GM12878 (cell line): ENCODE data around the gene CCR2. TPM values are rescaled to one million over a fixed set of nuclear protein-coding genes. Genes with fewer than 3 reads are reported as not detected.

Experiments
- ATAC-seq: fragments of 200-7000 bp; cut with Tn5 transposase; 3 replicates; pipeline ENCODE4 v1.9.1; 2020; ENCODE audit warnings: mild to moderate bottlenecking, moderate library complexity
- BruUV-seq: library from RNA; stranded (reverse); fragments of 400-500 nt; replicated peaks from 2 replicates; lab custom pipeline; 2021; lab: Mats Ljungman, UMichigan
- CTCF ChIA-PET: fragments of 300-600 bp; sonication (Branson Sonifier 250); formaldehyde crosslinking; extraction: SDS; loops from one replicate; lab custom pipeline; 2021; ENCODE audit warnings: inconsistent platforms; lab: Yijun Ruan, JAX
- POLR2A ChIA-PET: fragments of 350-600 bp; formaldehyde crosslinking; extraction: SDS; loops from one replicate; lab custom pipeline; 2021; ENCODE audit warnings: inconsistent platforms; lab: Charles Lee
- RAD21 ChIA-PET: fragments of 300-600 bp; sonication (Branson Sonifier 250); formaldehyde crosslinking; loops from one replicate; lab custom pipeline; 2023; ENCODE audit warnings: antibody characterized with exemption; ENCODE audit not compliant: unreplicated experiment; lab: Charles Lee
- SMC1A ChIA-PET: fragments of 300-600 bp; sonication (Branson Sonifier 250); formaldehyde crosslinking; loops from one replicate; lab custom pipeline; 2023; ENCODE audit not compliant: unreplicated experiment, uncharacterized antibody; lab: Charles Lee
- DNase-seq: peaks from one replicate; pipeline ENCODE4 v3.0.0-alpha.2; 2011; ENCODE audit warnings: low read depth, low spot score
- FAIRE-seq: peaks from 3 replicates; lab custom pipeline; 2011; peaks lifted over from hg19 to GRCh38; lab: Jason Lieb, UNC
- H2AFZ ChIP-seq: 2 replicates; pipeline ENCODE4 v1.6.0; 2011; ENCODE audit warnings: low read depth, low read length, control low read depth; ENCODE audit not compliant: control insufficient read depth
- H3K27ac ChIP-seq: 2 replicates; pipeline ENCODE4 v1.5.1; 2011; ENCODE audit warnings: control low read depth; ENCODE audit not compliant: control insufficient read depth, insufficient read depth
- H3K27me3 ChIP-seq, 2 experiments: replicated peaks in 1 of 2; 2 replicates each; pipeline versions ENCODE4 v1.6.0 to v1.6.1; 2011; ENCODE audit warnings: low read length in 1 of 2; ENCODE audit not compliant: control insufficient read depth in 2 of 2, insufficient read depth in 2 of 2
- H3K36me3 ChIP-seq, 2 experiments: 2 replicates each; pipeline ENCODE4 v1.5.1; 2011; ENCODE audit warnings: low read length in 1 of 2; ENCODE audit not compliant: control insufficient read depth in 2 of 2, insufficient read depth in 2 of 2
- H3K4me1 ChIP-seq: 2 replicates; pipeline ENCODE4 v1.6.1; 2011; ENCODE audit warnings: mild to moderate bottlenecking, low read length, moderate library complexity, mixed read lengths; ENCODE audit not compliant: control insufficient read depth, insufficient read depth
- H3K4me2 ChIP-seq: 2 replicates; pipeline ENCODE4 v1.6.0; 2011; ENCODE audit warnings: control low read depth; ENCODE audit not compliant: control insufficient read depth, insufficient read depth
- H3K4me3 ChIP-seq: fragments of 200-600 bp; sonication (generic); 2 replicates; pipeline ENCODE4 v1.5.1; 2016
- H3K79me2 ChIP-seq: 2 replicates; pipeline ENCODE4 v1.6.0; 2011; ENCODE audit warnings: low read length; ENCODE audit not compliant: control insufficient read depth, insufficient read depth
- H3K9ac ChIP-seq: 2 replicates; pipeline ENCODE4 v1.8.0; 2011; ENCODE audit warnings: low read length, control low read depth, mixed read lengths; ENCODE audit not compliant: control insufficient read depth, insufficient read depth
- H3K9me3 ChIP-seq: replicated peaks from 3 replicates; pipeline ENCODE4 v1.5.1; 2011; ENCODE audit warnings: mild to moderate bottlenecking, low read length; ENCODE audit not compliant: control insufficient read depth, insufficient read depth
- H4K20me1 ChIP-seq: 2 replicates; pipeline ENCODE4 v1.6.0; 2011; ENCODE audit not compliant: control insufficient read depth, insufficient read depth
- ATF3 ChIP-seq: IDR thresholded peaks from 2 replicates; pipeline ENCODE4 v1.6.1; 2011; ENCODE audit warnings: low read depth, mild to moderate bottlenecking, low read length, moderate library complexity, borderline replicate concordance; ENCODE audit errors: extremely low read depth
- CHD4 ChIP-seq: fragments of 200-600 bp; sonication (generic); IDR thresholded peaks from 2 replicates; pipeline ENCODE4 v1.6.1; 2016; ENCODE audit warnings: mild to moderate bottlenecking
- CTCF ChIP-seq, 3 experiments: IDR thresholded peaks in 2 of 3; conservative IDR thresholded peaks in 1 of 3; 2 replicates each; pipeline ENCODE4 v1.5.1; 2011; ENCODE audit warnings: low read depth in 3 of 3, low read length in 3 of 3, mild to moderate bottlenecking in 3 of 3, control low read depth in 2 of 3, moderate library complexity in 2 of 3, inconsistent platforms in 1 of 3, mixed read lengths in 1 of 3; ENCODE audit not compliant: control insufficient read depth in 2 of 3, insufficient read depth in 1 of 3; ENCODE audit errors: extremely low read depth in 1 of 3
- FOXK2 ChIP-seq: fragments of 450-650 bp; IDR thresholded peaks from 2 replicates; pipeline ENCODE4 v1.6.1; 2017; ENCODE audit warnings: mild to moderate bottlenecking, moderate library complexity
- MTA3 ChIP-seq: IDR thresholded peaks from 2 replicates; pipeline ENCODE4 v1.6.1; 2012; ENCODE audit warnings: low read length, inconsistent platforms, borderline replicate concordance
- NR2C1 ChIP-seq: fragments of 450-650 bp; IDR thresholded peaks from 2 replicates; pipeline ENCODE4 v1.6.1; 2017; ENCODE audit warnings: antibody characterized with exemption, mild to moderate bottlenecking, moderate library complexity
- PAX5 ChIP-seq: IDR thresholded peaks from 2 replicates; pipeline ENCODE4 v1.6.1; 2011; ENCODE audit warnings: low read depth, low read length, borderline replicate concordance
- TBL1XR1 ChIP-seq: IDR thresholded peaks from 2 replicates; pipeline ENCODE4 v1.6.1; 2012; ENCODE audit warnings: low read depth, low read length, improper control_type of control experiment
- ZSCAN29 ChIP-seq: fragments of 450-650 bp; IDR thresholded peaks from 2 replicates; pipeline ENCODE4 v1.6.1; 2017; ENCODE audit warnings: mild to moderate bottlenecking, moderate library complexity
- WGBS: methylation state at CpG from one replicate; pipeline ENCODE4 v1.1.6; 2016; ENCODE audit warnings: low lambda C conversion rate; ENCODE audit not compliant: insufficient replicate concordance, insufficient coverage; ENCODE audit errors: missing lambda C conversion rate; 5-methylcytosine and 5-hydroxymethylcytosine counted together
- in situ Hi-C: fragments of 300-500 bp; cut with MboI; formaldehyde crosslinking; loops from 9 replicates; pipeline ENCODE4 v1.14.3; 2018; ENCODE audit warnings: mixed read lengths
- intact Hi-C: fragments of 100-400 bp; cut with micrococcal nuclease; formaldehyde crosslinking; loops from one replicate; pipeline ENCODE4 v1.14.2; 2022; ENCODE audit not compliant: unreplicated experiment
- polyA plus RNA-seq, 11 experiments: library from polyadenylated mRNA; depleted of rRNA in 4 of 11; unstranded in 6 of 11; stranded (reverse) in 5 of 11; fragments of >200 nt; fragmentation: Nextera tagmentation in 4 of 11; fragmentation: Illumina TruSeq in 1 of 11; extraction: Ambion mirVana in 4 of 11; extraction: Trizol in 1 of 11; gene quantifications; 1 replicate in 1 of 11; 2 replicates in 10 of 11; pipeline versions ENCODE4 v1.2.1 to v1.2.3, GENCODE V29; 2011 to 2016; ENCODE audit warnings: inconsistent platforms in 2 of 11, missing spikeins in 2 of 11, low read depth in 1 of 11
- total RNA-seq, 4 experiments: library from RNA; depleted of rRNA in 3 of 4; stranded (reverse); fragments of >200 nt in 3 of 4; fragmentation: Illumina TruSeq in 1 of 4; extraction: Trizol in 1 of 4; gene quantifications; 2 replicates each; pipeline versions ENCODE4 v1.2.1 to v1.2.3, GENCODE V29; 2013 to 2021
- TF ChIP-seq, protein P1 (sequence below): fragments of 450-650 bp; formaldehyde crosslinking; IDR thresholded peaks from 2 replicates; pipeline ENCODE4 v1.5.0; 2022; ENCODE audit warnings: mild to moderate bottlenecking, missing genetic modification characterization
- TF ChIP-seq, protein P2 (sequence below): IDR thresholded peaks from 2 replicates; pipeline ENCODE4 v1.6.1; 2012; ENCODE audit warnings: low read depth, low read length, improper control_type of control experiment
- TF ChIP-seq, protein P3 (sequence below): fragments of 450-650 bp; IDR thresholded peaks from 2 replicates; pipeline ENCODE4 v1.6.1; 2017; ENCODE audit warnings: low read depth, mild to moderate bottlenecking, moderate library complexity

CCR2 gene
- total and polyA plus RNA-seq, 10 of the 15 experiments (the other 5 are each of a cell fraction or from before 2014, with no cell fraction given), result 1.9 to 4.7 (median 3.5) TPM; not detected in 1

GRCh38 chr3:46334741-46335478 lies 19.0 kb upstream of the CCR2 start:
- SMC1A ChIA-PET, result interaction anchor here (0.8 to 1.4 kb wide), 3 partner anchors 13 to 34 kb away, joined by 3 to 4 read pairs (median 3); no protein-coding TSS in a partner anchor
- POLR2A ChIA-PET, result interaction anchor here (1.0 kb wide), 1 partner anchor 13 kb away, joined by 4 read pairs; no protein-coding TSS in a partner anchor
- Histone ChIP-seq H3K79me2 (no peaks in the 10 kb centered on the region), H3K27me3 (no peaks in the 10 kb centered on the region), H2AFZ (no peak overlapping the region), H3K4me1 (no peaks in the 10 kb centered on the region), H3K9me3 (peaks cover 15% of the 10 kb centered on the region), H3K4me2 (no peak overlapping the region), H3K4me3 (no peak overlapping the region), H3K9ac (no peak overlapping the region), H3K36me3 (no peaks in the 10 kb centered on the region), H3K27ac (no peak overlapping the region), H4K20me1 (no peaks in the 10 kb centered on the region)
- in situ Hi-C loops (no loop called here), intact Hi-C loops (no loop called here)
- RAD21 ChIA-PET, result no interaction called here
- FAIRE-seq (no peak), ATAC-seq (no peak), DNase-seq (no peak)
- CTCF ChIA-PET, result interaction anchor here (1.0 to 4.3 kb wide), 4 partner anchors 12 to 50 kb away, joined by 3 to 11 read pairs (median 4); no protein-coding TSS in a partner anchor
- no TSS peak for BruUV-seq
- WGBS, result 47% methylated on average over 4 of the region's 4 CpGs
- TF ChIP-seq CHD4 (no peak), ZSCAN29 (no peak), ATF3 (no peak), CTCF (IDR thresholded peaks at IDR 0.05 in 2 of 3, conservative IDR thresholded peaks at IDR 0.05 in 1 of 3; ENCODE audit: control insufficient read depth in 2 of 3, extremely low read depth in 1 of 3, insufficient read depth in 1 of 3, low read depth in 3 of 3, low read length in 3 of 3) (no peak), TBL1XR1 (no peak), PAX5 (no peak), NR2C1 (no peak), MTA3 (no peak), FOXK2 (no peak)
- TF ChIP-seq, protein P1, sequence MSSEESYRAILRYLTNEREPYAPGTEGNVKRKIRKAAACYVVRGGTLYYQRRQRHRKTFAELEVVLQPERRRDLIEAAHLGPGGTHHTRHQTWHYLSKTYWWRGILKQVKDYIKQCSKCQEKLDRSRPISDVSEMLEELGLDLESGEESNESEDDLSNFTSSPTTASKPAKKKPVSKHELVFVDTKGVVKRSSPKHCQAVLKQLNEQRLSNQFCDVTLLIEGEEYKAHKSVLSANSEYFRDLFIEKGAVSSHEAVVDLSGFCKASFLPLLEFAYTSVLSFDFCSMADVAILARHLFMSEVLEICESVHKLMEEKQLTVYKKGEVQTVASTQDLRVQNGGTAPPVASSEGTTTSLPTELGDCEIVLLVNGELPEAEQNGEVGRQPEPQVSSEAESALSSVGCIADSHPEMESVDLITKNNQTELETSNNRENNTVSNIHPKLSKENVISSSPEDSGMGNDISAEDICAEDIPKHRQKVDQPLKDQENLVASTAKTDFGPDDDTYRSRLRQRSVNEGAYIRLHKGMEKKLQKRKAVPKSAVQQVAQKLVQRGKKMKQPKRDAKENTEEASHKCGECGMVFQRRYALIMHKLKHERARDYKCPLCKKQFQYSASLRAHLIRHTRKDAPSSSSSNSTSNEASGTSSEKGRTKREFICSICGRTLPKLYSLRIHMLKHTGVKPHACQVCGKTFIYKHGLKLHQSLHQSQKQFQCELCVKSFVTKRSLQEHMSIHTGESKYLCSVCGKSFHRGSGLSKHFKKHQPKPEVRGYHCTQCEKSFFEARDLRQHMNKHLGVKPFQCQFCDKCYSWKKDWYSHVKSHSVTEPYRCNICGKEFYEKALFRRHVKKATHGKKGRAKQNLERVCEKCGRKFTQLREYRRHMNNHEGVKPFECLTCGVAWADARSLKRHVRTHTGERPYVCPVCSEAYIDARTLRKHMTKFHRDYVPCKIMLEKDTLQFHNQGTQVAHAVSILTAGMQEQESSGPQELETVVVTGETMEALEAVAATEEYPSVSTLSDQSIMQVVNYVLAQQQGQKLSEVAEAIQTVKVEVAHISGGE (CRISPR knock-in tag), result no peak
- TF ChIP-seq, protein P2, sequence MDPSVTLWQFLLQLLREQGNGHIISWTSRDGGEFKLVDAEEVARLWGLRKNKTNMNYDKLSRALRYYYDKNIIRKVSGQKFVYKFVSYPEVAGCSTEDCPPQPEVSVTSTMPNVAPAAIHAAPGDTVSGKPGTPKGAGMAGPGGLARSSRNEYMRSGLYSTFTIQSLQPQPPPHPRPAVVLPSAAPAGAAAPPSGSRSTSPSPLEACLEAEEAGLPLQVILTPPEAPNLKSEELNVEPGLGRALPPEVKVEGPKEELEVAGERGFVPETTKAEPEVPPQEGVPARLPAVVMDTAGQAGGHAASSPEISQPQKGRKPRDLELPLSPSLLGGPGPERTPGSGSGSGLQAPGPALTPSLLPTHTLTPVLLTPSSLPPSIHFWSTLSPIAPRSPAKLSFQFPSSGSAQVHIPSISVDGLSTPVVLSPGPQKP, result no peak
- TF ChIP-seq, protein P3, sequence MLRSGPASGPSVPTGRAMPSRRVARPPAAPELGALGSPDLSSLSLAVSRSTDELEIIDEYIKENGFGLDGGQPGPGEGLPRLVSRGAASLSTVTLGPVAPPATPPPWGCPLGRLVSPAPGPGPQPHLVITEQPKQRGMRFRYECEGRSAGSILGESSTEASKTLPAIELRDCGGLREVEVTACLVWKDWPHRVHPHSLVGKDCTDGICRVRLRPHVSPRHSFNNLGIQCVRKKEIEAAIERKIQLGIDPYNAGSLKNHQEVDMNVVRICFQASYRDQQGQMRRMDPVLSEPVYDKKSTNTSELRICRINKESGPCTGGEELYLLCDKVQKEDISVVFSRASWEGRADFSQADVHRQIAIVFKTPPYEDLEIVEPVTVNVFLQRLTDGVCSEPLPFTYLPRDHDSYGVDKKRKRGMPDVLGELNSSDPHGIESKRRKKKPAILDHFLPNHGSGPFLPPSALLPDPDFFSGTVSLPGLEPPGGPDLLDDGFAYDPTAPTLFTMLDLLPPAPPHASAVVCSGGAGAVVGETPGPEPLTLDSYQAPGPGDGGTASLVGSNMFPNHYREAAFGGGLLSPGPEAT, result no peak
